Measurements from ENCODE around the gene COL6A1. TPM values are rescaled to one million over a fixed set of nuclear protein-coding genes. Genes with fewer than 3 reads are reported as not detected.

Gene COL6A1
- total RNA-seq, 2 experiments from 2014 or later: not detected

DNA sequence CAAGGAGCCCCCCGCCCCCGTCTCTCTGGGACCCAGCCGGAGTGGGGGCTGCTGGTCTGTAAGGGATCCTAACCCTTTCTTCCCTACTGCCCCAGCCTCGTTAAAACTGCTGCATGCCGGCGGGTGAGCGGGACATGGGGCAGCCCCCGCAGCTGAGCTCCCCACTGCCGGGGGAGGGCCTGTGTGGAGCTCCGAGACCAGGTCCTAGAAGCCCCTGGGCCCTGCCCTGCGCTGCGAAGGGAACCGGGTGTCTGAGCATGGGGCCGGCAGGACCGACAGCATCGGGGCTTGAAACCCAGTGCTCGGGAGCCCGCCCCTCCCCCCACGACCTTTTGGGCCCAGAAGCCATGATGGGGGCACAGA lies 9.2 kb upstream of the COL6A1 start:
- Histone ChIP-seq H3K79me2 (ENCODE audit: insufficient read depth, low read depth, low read length) (no peaks in the 10 kb centered on the region), H3K4me2 (ENCODE audit: low read length) (no peak overlapping the region), H2AFZ (ENCODE audit: low read length) (no peak overlapping the region), H3K36me3 (ENCODE audit: insufficient read depth, low read length) (no peaks in the 10 kb centered on the region), H3K9me3 (ENCODE audit: low read length) (no peaks in the 10 kb centered on the region), H4K20me1 (ENCODE audit: insufficient read depth, low read length) (no peaks in the 10 kb centered on the region), H3K9me2 (ENCODE audit: insufficient read depth, low read length) (no peaks in the 10 kb centered on the region), H3K4me1 (ENCODE audit: insufficient read depth, low read length, poor library complexity, severe bottlenecking) (no peaks in the 10 kb centered on the region), H3K27ac (ENCODE audit: low read depth, low read length, poor library complexity, severe bottlenecking) (no peak overlapping the region), H3K4me3 (ENCODE audit: low read depth, low read length, poor library complexity, severe bottlenecking) (no peak overlapping the region)
- BruUV-seq (replicated peaks): no TSS peak
- intact Hi-C loops (cut with micrococcal nuclease; ENCODE audit: unreplicated experiment): no loop called here
- POLR2A ChIA-PET: interaction anchor here (0.6 kb wide), 1 partner anchor 44 kb away, joined by 3 read pairs; no protein-coding TSS in a partner anchor
- DNase-seq (ENCODE audit: low spot score): no peak
- CTCF ChIA-PET (ENCODE audit: unreplicated experiment): no interaction called here
- no peak for TF ChIP-seq CTCF (conservative IDR thresholded peaks at IDR 0.05; ENCODE audit: low read length)
- no peak for TF ChIP-seq EZH2phosphoT487 (IDR thresholded peaks at IDR 0.05; ENCODE audit: borderline replicate concordance, low read depth, low read length)

DNA sequence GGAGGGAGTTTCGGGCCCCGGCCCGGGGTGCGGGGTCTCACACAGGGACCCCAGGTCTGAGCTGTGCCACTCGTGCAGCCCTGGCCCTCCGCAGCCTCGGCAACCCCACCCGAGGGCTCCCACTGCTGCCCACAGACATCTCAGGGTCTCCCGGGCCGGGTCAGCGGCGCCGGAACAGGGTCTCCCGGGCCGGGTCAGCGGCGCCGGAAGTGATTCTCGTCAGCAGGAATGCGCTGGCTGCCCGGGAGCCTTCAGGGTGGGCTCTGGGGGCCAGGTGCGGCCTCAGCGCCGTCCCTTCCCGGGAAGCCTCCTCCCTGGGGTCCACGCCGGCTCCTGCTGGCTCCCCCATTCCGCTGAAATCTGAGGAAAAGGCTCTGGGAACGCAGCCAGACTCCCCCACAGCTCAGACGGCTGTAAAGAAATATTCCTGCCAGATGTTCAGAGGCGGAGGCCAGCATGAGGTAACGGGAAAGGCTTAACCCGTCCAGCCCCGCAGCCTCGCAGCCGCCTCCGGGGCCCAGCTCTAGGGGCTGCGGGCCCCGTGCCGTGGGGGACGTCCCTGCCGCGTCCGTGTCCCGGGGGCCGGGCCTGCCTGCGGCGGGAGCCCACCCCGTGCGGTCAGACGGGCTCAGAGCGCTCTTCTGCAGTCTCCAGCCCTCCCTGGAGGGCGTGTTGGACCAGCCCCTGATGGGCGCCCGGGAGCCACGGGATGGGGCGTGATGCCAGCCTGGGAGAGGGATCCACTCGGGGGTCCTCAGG lies 8.7 kb upstream of the COL6A1 start:
- no peak for TF ChIP-seq CTCF (conservative IDR thresholded peaks at IDR 0.05; ENCODE audit: low read length)
- Histone ChIP-seq H3K4me2 (ENCODE audit: low read length) (no peak overlapping the region), H2AFZ (ENCODE audit: low read length) (no peak overlapping the region), H3K27ac (ENCODE audit: low read depth, low read length, poor library complexity, severe bottlenecking) (no peak overlapping the region), H3K79me2 (ENCODE audit: insufficient read depth, low read depth, low read length) (no peaks in the 10 kb centered on the region), H3K9me2 (ENCODE audit: insufficient read depth, low read length) (no peaks in the 10 kb centered on the region), H3K4me3 (ENCODE audit: low read depth, low read length, poor library complexity, severe bottlenecking) (no peak overlapping the region), H4K20me1 (ENCODE audit: insufficient read depth, low read length) (no peaks in the 10 kb centered on the region), H3K36me3 (ENCODE audit: insufficient read depth, low read length) (no peaks in the 10 kb centered on the region), H3K9me3 (ENCODE audit: low read length) (no peaks in the 10 kb centered on the region), H3K4me1 (ENCODE audit: insufficient read depth, low read length, poor library complexity, severe bottlenecking) (no peaks in the 10 kb centered on the region)
- no peak for DNase-seq (ENCODE audit: low spot score)
- ChIA-PET CTCF (ENCODE audit: unreplicated experiment) (no interaction called here), POLR2A (no interaction called here)
- BruUV-seq (replicated peaks): no TSS peak
- intact Hi-C loops (cut with micrococcal nuclease; ENCODE audit: unreplicated experiment): no loop called here

DNA sequence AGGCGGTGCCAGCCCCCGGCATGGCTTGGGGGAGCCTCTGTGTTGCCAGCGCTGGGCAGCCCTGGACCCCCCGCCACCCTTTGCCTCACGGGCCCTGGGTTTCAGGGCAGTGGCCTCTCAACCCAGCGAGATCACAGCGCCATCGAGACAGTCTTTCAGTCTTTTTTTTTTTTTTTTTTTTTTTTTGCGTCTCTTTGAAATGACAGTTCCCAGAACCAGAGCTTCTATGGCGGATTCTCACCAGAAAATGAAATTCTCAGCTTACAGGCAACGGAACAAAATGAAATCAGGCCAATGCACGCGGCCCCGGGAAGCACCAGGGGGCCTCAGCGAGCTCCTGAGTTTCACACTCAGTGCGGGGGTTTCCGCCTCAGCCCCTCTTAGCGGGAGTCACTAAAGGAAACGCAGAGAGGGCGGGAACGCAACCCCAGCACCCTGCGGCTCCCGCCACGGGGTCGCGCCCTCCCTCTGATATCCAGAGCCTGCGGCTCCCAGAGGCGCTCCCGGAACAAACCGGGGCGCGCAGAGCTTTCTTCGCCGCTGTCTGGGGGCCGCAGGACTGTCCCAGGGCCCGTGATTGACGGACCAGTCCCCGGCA lies 8.0 kb upstream of the COL6A1 start:
- H4K20me1 ChIP-seq (ENCODE audit: insufficient read depth, low read length): no peaks in the 10 kb centered on the region
- intact Hi-C loops (cut with micrococcal nuclease; ENCODE audit: unreplicated experiment): no loop called here
- H3K27ac ChIP-seq (ENCODE audit: low read depth, low read length, poor library complexity, severe bottlenecking): no peak overlapping the region
- no peaks in the 10 kb centered on the region for H3K9me3 ChIP-seq (ENCODE audit: low read length)
- H3K36me3 ChIP-seq (ENCODE audit: insufficient read depth, low read length): no peaks in the 10 kb centered on the region
- no TSS peak for BruUV-seq (replicated peaks)
- TF ChIP-seq EZH2phosphoT487 (IDR thresholded peaks at IDR 0.05; ENCODE audit: borderline replicate concordance, low read depth, low read length) (no peak), CTCF (conservative IDR thresholded peaks at IDR 0.05; ENCODE audit: low read length) (peak; percentile 60)
- no peak overlapping the region for H2AFZ ChIP-seq (ENCODE audit: low read length)
- no peaks in the 10 kb centered on the region for H3K4me1 ChIP-seq (ENCODE audit: insufficient read depth, low read length, poor library complexity, severe bottlenecking)
- H3K79me2 ChIP-seq (ENCODE audit: insufficient read depth, low read depth, low read length): no peaks in the 10 kb centered on the region
- H3K9me2 ChIP-seq (ENCODE audit: insufficient read depth, low read length): no peaks in the 10 kb centered on the region
- DNase-seq (ENCODE audit: low spot score): no peak
- H3K4me3 ChIP-seq (ENCODE audit: low read depth, low read length, poor library complexity, severe bottlenecking): no peak overlapping the region
- ChIA-PET CTCF (ENCODE audit: unreplicated experiment) (no interaction called here), POLR2A (no interaction called here)
- H3K4me2 ChIP-seq (ENCODE audit: low read length): no peak overlapping the region
